ENCODE data around the gene RTL5. TPM values are rescaled to one million over a fixed set of nuclear protein-coding genes. Genes with fewer than 3 reads are reported as not detected.

RTL5 gene
- polyA plus RNA-seq, 3 donors: 22.9 to 24.8 (median 23.5) TPM

DNA sequence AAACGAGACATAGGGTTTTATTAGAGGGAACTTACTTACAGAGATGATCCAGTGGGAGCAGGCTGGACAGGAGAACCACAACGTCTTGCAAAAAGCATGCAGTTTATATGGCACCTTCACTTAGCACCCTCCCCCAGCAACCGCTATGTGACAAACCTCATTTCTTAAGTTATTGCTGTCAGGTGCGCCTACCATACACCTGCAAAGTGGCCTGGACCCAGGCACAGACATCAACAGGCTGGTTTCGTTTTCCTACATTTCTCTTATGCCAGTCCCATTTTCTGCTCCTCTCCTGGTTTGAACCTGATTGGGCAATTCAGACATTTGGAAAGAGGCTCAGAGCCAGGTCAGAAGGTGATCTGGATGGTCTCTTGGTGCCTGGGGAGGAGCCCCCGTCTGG, 18.3 kb downstream of the RTL5 start:
- DNase-seq: no peak

- DNase-seq: no peak
Observed at GRCh38 chrX:72110876-72111708, 20.6 kb downstream of the RTL5 start.

GRCh38 chrX:72110051-72110875, 21.5 kb downstream of the RTL5 start:
- DNase-seq: no peak

GRCh38 chrX:72108666-72109065, 23.0 kb downstream of the RTL5 start:
- DNase-seq: no peak

- no peak for DNase-seq
Observed at GRCh38 chrX:72107841-72108595, 23.7 kb downstream of the RTL5 start.

GRCh38 chrX:72107320-72107719, 24.4 kb downstream of the RTL5 start:
- no peak for DNase-seq

DNA sequence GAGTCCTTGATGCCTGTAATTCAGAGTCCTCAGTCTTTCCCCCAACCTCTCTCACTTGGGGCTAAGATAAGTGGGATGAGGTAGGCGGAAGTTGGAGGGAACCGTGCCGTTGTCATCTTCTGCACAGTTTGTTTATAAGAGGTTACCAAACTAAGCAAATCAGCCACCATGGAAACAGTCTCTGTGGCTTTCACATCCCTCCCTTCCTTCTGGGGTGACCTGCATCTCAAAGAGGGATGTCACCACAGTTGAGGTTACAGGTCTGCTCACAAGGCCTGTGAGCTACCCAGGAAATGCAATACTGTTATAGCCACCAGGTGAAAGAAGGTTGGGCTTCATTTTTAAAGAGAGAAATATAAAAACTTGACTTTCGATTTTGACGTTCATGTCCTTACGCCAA, 26.3 kb downstream of the RTL5 start:
- DNase-seq: no peak

DNA sequence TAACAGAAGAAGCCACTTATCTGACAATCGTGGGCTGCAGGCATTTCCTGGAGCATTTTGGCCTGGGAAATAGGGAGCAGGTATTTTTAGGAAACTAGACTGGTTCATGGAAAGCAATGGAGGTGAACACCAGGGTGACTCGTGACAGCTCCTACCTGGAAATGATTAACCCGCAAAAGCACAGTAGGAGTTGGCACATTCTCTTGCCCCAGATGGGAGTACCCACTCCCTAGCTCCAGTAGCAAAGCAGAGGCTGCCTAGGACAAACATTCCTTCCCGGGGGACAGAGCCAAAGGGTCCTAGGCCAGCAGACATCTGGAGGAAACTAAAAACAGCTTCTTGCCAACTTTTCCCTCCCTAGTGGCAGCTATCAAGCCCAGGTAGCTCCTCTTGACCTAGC, 29.0 kb downstream of the RTL5 start:
- DNase-seq: no peak

DNA sequence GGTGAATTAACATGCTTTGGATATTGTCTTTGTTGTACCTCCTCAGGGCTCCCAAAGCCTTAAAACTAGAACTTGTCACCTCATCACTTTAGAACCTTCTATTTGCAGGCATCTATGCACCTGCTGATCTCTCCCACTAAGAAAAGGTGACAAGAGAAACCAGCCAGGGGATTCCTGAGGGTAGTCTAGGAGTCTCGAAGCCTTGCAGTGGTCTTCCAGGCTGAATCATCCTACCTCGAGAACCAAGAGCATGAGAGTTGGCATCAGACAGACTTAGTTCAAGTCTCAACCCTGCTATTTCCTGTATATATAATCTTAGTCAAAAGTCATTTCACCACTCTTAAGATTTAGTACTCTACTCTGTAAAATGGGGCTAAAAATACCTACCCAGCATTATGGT, 29.6 kb downstream of the RTL5 start:
- DNase-seq: no peak

GRCh38 chrX:72101597-72102037, 30.1 kb downstream of the RTL5 start:
- DNase-seq: no peak

DNA sequence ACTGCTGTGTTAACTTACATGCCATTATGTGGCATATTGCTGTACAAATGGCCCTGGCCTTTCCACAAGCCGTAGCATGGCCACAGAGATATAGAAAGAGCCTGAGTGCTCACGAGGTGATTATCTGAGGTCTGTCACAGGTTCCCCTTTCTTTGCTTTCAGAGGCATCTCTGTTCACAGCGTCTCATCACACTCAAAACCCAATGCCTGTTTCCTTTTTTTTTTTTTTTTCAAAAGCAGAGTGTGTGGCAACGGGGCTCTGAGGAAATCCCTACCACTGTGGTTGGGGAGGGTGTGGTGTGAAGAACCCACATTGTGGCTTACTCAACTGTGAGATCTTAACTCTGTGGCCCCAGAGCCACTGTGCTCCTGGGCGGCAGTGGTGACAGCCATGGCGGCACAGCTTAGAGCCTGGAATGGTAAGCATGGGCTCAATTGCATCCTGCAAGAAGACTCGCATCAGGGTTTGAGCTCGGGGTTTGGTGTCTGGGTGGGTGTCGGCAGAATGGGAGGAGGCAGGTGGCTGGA, 30.8 kb downstream of the RTL5 start:
- no peak for DNase-seq

GRCh38 chrX:72100051-72100755, 31.5 kb downstream of the RTL5 start:
- no peak for DNase-seq

- DNase-seq: no peak
Observed at GRCh38 chrX:72097098-72097497, 34.6 kb downstream of the RTL5 start.

GRCh38 chrX:72095370-72095769, 36.3 kb downstream of the RTL5 start:
- DNase-seq: no peak

GRCh38 chrX:72094894-72095293, 36.8 kb downstream of the RTL5 start:
- no peak for DNase-seq

DNA sequence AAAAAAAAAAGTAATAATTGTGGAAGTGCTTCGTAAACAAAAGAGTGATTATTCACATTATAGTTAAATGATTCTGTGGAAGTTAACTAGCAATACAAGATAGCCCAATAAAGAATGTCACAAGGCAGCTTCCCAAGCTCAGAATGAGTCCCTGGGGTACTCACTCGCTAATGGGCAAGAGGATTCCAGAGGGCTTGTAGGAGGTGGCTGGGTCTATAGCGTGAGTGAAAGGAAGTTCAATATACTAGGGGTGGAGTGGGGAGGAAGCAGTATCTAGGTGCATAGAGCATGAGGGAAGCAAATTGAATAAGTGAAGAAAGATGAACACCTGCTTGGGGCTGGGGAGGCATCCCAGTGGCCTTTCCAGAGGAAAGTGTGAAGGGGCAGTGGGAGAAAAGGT, 42.5 kb downstream of the RTL5 start:
- DNase-seq: no peak

DNA sequence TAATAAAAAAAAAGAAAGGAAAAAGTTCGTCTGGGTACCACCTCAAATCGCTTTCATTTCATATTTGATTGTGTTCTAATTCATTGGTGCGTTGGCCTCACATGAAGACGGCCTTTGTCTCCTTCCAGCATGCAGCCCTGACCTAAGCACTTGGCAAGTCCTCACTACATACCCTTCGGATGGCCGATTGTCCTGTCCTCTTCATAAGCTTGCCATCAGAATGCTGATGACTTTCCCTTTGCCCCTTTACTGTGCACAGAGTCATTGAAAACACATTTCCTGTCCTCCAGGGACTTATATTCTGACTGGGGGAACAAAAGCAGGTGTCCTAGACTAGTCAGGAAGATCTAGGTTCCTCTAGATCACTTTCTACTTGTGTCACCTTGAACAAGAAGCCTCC, 43.0 kb downstream of the RTL5 start:
- no peak for DNase-seq

GRCh38 chrX:72086995-72087394, 44.7 kb downstream of the RTL5 start:
- DNase-seq: no peak

DNA sequence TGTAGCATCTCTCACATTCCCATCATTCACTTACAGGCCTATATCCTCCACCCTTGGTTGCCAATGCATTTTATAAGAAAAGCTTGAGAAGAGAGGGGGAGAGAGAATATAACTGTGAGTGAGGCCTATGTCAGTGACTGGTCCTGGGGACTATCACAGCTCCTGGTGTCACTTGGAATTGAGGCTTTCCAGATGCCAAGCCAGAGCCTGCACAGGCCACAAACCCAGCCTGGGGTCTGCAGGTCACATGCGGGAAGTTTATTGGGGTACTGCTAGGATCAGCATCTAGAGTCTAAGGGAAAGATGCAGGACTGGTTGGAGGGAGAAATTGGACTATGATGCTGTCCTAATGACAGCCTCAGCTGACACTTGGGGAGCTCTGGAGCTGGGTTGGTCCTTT, 47.6 kb downstream of the RTL5 start:
- no peak for DNase-seq

- no peak for DNase-seq
Observed at GRCh38 chrX:72083291-72083690, 48.4 kb downstream of the RTL5 start.

DNA sequence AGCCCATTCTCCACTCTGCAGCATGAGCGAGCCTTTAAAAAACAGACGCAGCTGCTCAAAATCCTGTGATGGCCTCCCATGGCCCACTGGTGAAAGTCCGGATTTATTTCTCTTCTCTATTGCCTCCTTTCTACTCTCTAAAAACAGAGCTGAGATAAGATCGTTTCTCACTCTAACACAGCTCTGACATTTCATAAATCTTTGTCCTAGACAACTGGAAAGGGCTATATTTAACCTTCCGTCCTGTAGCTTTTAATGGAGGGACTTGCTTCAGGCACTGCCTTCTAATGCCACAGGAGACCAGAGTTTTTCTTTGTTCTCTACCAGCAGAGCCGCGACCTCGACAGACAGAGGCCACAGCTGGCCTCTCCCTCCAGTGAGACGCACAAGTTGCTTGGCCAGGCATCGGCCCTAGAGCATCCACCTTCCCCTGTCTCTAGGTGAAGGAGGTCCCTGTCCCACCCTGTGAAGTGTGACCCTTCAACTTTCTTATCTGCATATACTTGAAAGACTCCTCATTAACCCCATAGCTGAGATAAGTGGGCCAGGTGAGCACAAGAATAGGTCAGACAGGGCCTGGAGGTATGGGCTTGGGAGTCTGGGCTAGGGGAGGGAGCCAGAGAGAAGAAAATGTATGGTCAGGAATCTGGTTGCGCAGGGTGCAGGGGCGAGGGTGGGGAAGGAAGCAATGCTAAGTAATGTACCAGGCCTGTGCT, 50.0 kb downstream of the RTL5 start:
- DNase-seq: no peak
